GM18526 (cell line): ENCODE data around the gene RHOT2.

Source experiments
- POLR2A ChIP-seq: IDR thresholded peaks from 3 replicates; pipeline ENCODE4 v1.6.1; 2011; ENCODE audit not compliant: insufficient read length; ENCODE audit errors: extremely low read depth

The RHOT2 gene

GRCh38 chr16:718922-719321 lies 51.0 kb downstream of the RHOT2 start:
- TF ChIP-seq POLR2A: no peak

GRCh38 chr16:719815-720446 lies 52.0 kb downstream of the RHOT2 start:
- no peak for TF ChIP-seq POLR2A

- TF ChIP-seq POLR2A: no peak
These were observed 52.6 kb downstream of the RHOT2 start for GRCh38 chr16:720447-720989.

GRCh38 chr16:720990-721764 lies 53.2 kb downstream of the RHOT2 start, which contains the start of gene ANTKMT:
Gene ANTKMT, plus strand, starts transcription at chr16:721146. Its CDS starts 129 bp downstream, at chr16:721275.
- peak; percentile 96 for TF ChIP-seq POLR2A

GRCh38 chr16:721765-722540 lies 54.0 kb downstream of the RHOT2 start:
- TF ChIP-seq POLR2A: no peak

- peak; percentile 2 for TF ChIP-seq POLR2A
These were observed 55.1 kb downstream of the RHOT2 start for GRCh38 chr16:722835-723633.

- no peak for TF ChIP-seq POLR2A
These were observed 55.8 kb downstream of the RHOT2 start for GRCh38 chr16:723695-724094.
